IPS DF 19.7 (cell line): ENCODE measurements around the gene PPARG.

Experiments
- DNase-seq: peaks from one replicate; pipeline ENCODE4 v3.0.0-alpha.2; 2013; ENCODE audit warnings: low read depth, low spot score

PPARG gene

GRCh38 chr3:12312010-12312409 is 23.1 kb downstream of the PPARG start:
- no peak for DNase-seq

- no peak for DNase-seq
Observed at GRCh38 chr3:12313519-12313918, 24.6 kb downstream of the PPARG start.

- no peak for DNase-seq
Observed at GRCh38 chr3:12316253-12316652, 27.4 kb downstream of the PPARG start.

DNA sequence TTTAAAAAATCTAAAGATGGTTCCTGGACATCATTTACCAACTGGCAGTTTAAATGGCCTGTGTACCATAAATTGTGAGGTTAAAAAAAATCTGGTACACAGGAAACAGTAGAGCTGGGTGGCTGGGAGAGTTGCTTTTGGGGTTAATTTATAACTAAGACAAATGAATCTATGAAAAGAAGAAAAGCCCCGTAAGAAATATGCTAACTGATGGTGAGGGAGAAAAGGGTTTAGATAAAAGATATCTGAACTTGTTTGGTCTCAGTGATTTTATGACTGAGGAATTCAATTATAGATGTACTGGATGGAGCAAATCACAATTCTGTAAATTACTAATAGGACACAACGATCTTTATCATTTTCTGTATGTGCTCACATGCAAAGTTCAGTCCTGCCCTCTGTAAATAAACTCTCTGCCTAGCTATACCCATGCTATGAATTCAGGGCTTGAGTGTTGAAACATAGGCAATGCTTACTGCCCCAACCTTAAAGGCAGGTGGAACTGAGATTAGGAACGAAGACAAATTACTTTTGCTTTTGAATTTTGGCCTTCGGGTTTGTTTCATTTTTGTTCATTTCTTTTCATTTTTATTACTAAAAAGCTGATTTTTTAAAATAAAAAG is 28.0 kb downstream of the PPARG start:
- no peak for DNase-seq

- DNase-seq, result no peak
Observed at GRCh38 chr3:12317914-12318313, 29.0 kb downstream of the PPARG start.

GRCh38 chr3:12318758-12319621 is 30.1 kb downstream of the PPARG start:
- DNase-seq, result no peak

DNA sequence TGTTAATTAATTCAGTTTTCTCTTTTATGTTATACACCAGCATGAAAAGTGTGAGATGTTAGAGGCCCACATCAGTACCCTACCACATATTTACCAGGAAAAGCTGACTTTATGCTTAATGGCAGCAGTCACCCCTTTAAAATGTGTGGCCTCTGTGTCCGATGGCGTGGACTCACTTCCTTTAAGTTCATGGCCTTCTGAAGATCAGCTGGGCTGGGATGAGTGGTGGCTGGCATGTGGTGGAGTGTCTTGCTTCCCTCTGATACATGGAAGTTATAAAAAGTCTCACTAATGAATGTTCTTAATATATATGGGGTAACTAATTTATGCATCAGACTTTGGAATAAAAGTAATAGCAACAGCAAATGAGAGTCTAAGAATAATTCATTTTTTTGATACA is 32.1 kb downstream of the PPARG start:
- DNase-seq, result no peak

DNA sequence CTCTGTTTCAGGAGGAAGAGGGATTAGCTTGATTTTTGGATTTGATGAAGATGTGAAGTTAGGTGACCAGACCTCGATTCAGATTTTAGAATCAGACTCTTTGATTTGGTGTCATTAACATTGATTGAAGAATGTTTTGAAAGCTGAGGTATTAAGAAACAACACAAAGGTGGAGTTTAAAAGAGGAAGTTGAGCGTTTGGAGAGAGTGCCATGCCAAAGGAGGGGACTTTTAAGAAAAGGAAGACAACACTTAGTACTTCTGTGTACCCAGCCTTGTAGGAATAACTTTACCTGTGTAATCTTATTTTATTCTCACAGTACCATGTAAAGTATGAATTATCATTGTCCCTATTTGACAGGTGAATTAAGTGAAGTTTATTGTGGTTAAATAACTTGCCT is 34.4 kb downstream of the PPARG start:
- no peak for DNase-seq

- DNase-seq, result no peak
Observed at GRCh38 chr3:12325586-12326515, 37.0 kb downstream of the PPARG start.

DNA sequence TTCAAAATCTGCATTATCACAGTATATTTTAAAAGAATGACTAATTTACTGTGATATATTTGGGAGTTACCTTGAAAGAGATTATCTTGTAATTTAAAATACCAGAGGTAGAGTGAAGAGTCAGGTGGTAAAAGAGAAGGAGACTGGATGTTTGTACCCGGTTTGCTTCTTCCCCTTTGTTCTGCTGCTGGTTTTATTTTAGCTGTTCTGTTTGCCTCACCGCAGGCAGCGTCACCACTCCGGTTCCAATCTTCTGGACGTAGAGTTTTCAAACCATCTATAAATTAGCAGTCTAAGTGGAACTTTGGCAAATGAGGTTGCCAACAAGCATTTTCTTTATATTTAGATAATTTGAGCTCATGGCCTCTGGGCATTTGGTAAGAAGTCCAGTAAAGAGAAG is 38.2 kb downstream of the PPARG start:
- DNase-seq, result no peak

DNA sequence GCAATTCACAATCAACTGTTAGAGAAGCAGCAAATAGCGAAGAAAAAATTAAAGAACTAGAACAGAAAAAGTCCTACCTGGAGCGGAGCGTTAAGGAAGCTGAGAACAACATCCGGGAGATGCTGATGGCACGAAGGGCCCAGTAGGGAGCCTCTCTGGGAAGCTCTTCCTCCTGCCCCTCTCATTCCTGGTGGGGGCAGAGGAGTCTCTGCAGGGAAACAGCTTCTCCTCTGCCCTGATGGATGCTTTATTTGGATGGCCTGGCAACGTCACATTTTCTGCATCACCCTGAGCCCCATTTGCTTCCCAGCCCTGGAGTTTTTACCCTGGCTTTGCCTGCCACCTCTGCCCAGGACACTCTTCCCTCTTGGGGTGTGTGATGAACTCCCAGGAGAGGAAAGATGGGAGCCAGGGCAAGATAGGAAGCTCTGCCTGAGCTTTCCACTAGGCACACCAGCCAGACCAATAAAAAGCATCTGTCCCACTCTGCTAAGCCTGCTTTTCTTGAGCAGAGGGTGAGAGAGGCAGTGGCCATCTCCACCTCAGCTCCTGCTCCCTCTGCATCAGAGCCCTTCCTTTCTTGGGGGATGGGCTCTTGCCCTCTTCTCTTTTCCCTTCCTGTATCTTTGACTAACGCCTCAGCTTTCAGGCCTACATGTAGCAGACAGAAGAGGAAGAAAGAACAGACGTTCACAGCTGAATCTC is 39.4 kb downstream of the PPARG start:
- no peak for DNase-seq

- DNase-seq, result no peak
Observed at GRCh38 chr3:12328837-12329462, 40.1 kb downstream of the PPARG start.

DNA sequence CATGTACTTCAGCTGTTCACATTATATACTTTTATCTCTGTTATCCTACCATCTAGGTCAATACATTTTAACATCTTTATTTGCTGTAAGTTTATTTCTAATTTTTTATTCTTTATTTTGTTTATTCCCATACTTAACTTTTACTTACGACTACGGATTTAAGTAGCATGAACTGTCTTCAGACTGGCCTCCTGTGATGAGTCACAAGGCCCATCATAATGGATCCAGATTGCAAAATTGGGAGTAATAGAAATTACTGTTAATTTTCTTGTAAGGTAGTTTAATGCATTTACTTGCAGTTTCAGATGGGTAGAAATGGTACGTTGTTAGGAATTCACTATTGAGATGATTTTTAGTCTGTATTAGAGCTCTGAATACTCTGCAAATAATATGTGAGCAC is 45.9 kb downstream of the PPARG start:
- no peak for DNase-seq

GRCh38 chr3:12335421-12335820 is 46.6 kb downstream of the PPARG start:
- DNase-seq, result no peak

GRCh38 chr3:12336099-12336498 is 47.2 kb downstream of the PPARG start:
- no peak for DNase-seq

DNA sequence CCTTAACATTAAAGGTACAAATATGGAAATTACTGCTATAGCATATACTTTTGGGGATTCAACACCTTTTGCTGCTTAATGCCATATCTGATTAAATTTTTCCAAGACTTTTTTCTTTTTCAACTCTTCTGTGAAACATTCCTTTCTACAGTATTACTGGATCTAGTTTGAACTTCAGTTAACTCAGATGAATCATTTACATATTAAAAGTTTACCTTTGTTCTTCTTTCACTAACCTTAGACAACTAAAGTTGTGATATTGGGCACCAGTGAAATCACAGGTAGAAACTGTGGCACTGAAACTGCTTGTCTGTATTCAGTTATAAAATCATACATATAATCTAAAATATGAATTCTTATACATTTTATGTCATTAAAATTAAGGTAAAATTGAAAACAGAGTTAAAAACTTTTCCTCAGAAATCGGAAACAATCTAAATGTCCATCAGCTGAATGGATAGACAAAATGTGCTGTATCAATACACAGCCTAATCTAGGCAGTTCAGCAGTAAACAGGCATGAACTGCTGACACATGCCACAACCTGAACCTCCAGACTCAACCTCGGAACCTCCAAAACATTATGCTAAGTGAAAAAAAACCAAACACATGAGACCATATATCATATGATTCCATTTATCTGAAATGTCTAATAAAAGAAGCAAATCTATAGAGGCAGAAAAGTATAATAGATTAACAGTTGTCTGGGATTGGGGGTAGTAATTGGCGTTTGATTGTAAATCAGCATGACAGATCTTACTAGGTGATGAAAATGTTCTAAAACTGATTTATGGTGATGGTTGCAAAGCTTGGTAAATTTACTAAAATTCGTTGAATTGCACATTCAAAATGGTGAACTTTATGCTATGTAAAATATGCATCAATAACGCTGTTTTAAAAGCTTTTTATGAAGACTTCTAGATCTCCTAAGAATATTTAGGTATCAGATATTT is 50.0 kb downstream of the PPARG start:
- no peak for DNase-seq

DNA sequence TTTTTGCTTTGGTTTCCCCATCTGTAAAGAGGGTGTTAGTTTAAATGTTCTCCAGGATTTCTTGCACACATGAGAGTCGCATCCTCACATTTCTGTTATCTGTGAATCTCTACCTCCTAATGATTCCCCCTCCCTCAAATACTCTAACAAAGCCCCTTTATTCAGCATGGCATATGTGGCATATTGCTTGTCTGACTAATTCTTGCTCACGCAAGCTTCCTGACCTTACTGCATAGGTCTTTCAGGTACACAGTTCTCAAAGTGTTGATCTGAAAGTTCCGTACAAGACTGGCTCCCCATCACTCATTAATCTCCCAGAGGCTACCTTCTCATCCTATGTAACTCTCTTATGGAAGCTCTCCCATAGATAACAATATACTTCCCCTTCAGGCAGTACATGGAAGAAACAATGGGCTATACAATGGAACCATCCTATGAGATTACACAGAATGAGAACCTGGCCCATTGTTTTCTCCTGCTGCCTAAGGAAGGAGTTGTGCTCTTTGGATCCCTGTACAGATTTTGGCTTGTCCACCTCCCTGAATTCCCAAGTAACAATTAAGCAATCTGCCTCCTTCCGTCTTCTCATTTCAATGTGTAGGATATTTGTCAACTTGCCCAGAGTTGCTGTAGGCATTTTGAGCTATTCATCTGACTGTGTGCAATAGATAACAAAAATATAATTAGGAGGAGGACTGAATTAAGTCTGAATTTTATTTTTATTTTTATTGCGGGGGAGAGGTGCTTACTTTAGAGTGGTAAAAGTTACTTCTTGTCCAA is 51.0 kb downstream of the PPARG start:
- DNase-seq, result no peak

GRCh38 chr3:12340506-12340905 is 51.6 kb downstream of the PPARG start:
- DNase-seq, result no peak

DNA sequence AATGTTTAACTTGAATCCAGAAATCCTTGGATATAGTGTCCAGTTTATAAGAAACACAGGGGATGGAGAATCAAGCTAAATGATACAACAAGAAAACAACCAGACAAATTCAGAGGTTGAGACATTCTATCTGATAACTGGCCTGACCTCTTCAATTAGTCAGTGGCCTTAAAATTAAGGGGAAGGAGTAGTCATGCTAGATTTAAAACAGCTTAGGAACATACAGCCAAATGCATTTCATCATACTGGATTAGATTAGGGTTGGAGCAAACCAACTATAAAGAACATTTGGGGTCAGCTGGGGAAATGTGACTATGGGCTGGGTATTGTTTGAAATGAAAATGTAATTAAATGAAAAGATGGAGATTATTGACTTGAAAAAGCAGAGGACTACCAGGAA is 53.3 kb downstream of the PPARG start:
- no peak for DNase-seq
